GM21367 (cell line): ENCODE results near the gene ERBB4.
"Not testable (repeated sequence)": the region's sequence is repeated elsewhere in the genome, so short reads cannot be mapped to it uniquely, and the experiment has no call there.

Experiments
- ATAC-seq: cut with Tn5 transposase; IDR thresholded peaks from one replicate; pipeline ENCODE4 v1.9.1; 2021; ENCODE audit not compliant: unreplicated experiment

The ERBB4 gene

DNA sequence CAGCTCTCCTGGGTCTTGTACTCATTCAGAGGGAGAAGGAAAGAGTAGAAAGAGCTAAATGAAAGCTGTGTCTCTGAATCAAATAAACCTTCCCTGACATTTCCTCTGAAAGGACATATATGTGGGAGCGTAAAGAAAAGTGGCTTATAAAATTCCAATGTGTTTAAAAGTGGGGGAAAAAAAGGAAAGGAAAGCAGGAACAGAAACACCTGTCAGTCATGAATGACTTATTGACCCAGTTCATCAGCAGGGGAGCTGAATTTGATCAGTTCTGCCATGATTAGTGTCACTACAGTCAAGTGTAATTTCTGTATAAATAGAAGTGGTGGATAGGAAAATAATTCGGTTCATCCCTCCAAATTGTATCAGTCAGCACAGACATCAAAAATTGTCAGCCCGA lies 382.5 kb downstream of the ERBB4 start:
- ATAC-seq = no peak

DNA sequence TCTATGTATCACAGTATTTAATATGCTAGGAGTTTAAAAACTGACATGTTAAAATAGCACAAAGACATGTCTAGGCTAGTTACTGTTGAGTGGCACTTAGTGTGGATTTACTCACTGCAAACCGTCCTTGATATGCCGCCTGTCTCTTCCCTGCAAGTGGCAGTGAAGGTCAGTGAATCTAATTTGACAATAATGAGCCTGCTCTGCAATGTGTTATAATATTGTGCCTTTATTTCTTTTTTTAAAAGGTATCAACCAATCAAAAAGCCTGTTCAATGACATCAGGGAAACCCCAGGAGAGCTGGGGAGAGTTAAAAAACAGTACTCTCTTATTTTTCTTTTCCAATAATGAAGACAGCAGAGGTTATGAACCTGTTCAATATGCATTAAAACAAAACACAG lies 384.1 kb downstream of the ERBB4 start:
- no peak for ATAC-seq

DNA sequence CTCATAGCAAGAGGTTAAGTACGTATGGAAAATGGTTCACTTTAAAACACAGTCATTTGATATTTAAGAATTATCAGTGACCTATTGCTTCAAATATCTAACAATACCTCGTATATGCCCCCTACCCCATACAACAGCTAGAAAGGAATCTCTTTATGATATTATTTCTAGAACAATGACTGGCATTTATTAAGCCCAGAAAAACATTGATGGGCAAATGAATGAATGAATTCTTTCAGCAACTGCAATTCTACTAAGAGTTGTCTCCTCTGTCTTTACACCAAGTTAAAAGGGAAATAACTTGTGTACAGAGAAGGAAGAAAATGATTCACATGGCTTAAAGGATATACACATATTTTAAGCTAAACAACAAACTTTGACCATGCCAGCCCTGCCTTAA lies 384.7 kb downstream of the ERBB4 start:
- ATAC-seq = no peak

GRCh38 chr2:212147921-212148513 lies 390.6 kb downstream of the ERBB4 start:
- ATAC-seq = no peak

DNA sequence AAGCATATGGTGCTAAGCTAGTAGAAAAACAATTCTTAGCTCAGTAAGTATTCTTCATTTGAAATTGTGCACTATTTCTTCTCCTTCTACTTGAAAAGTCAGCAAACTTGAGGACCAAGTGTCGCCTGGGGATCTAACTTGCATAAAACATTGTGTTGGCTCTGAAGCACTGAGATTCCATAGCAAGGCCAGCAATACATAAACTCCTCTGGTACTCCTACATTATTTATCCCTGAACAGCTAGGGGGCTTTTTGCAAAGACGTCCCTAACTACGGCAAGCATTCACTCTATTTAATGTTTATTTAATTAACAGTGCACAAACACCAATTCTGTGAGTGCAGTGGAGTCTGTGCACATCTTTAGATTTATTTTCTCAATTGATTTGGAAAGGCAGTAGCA lies 392.2 kb downstream of the ERBB4 start:
- ATAC-seq = no peak

GRCh38 chr2:212145121-212145520 lies 393.5 kb downstream of the ERBB4 start:
- ATAC-seq = no peak

GRCh38 chr2:212142631-212143030 lies 396.0 kb downstream of the ERBB4 start:
- no peak for ATAC-seq

- ATAC-seq = no peak
These were observed 397.1 kb downstream of the ERBB4 start for GRCh38 chr2:212141499-212141898.

GRCh38 chr2:212136216-212136795 lies 402.3 kb downstream of the ERBB4 start:
- no peak for ATAC-seq

- ATAC-seq = no peak
These were observed 402.9 kb downstream of the ERBB4 start for GRCh38 chr2:212135739-212136138.

GRCh38 chr2:212133337-212133736 lies 405.3 kb downstream of the ERBB4 start:
- ATAC-seq = no peak

GRCh38 chr2:212124598-212124997 lies 414.0 kb downstream of the ERBB4 start:
- ATAC-seq = no peak

- ATAC-seq = no peak
These were observed 419.0 kb downstream of the ERBB4 start for GRCh38 chr2:212119591-212119990.

DNA sequence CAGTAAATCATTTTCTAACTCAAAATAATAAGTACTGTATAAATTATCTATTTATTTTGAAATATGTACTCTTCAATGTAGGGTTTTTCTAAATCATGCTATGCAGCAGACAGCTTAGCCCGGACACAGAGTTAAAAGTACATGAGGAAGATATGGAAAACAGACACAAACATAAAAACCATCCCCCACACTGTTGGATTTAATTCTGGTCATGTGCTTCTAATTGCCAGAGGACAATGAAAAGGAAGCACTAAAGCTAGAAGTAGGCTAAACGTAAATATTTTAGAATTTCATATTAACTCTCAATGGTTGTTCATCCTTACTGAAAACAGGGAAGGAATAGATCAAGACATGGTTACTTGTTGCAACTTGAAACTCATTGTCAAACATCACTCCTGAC lies 420.7 kb downstream of the ERBB4 start:
- no peak for ATAC-seq

GRCh38 chr2:212114489-212114888 lies 424.1 kb downstream of the ERBB4 start:
- ATAC-seq = no peak

DNA sequence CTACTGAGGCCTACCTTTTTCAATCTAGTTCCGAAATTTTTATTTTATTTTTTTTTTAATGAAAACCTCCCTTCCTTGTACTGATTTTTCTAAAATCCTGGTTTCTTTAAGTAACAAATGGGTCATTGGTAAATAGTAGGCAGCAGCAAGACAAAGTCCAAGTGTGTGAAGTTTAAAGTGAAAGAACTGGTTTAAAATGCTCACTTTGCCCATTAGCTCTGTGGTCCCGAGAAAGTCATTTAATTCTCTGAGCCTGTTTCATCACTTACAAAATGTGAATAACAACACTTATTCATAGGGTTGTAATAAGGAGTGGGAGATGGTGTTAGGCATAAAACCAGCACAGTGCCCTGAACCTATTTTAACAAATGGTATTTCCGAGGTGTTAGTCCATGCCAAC lies 426.2 kb downstream of the ERBB4 start:
- no peak for ATAC-seq

- ATAC-seq = no peak
These were observed 428.6 kb downstream of the ERBB4 start for GRCh38 chr2:212109792-212110680.

GRCh38 chr2:212109217-212109616 lies 429.4 kb downstream of the ERBB4 start:
- no peak for ATAC-seq

- no peak for ATAC-seq
These were observed 430.6 kb downstream of the ERBB4 start for GRCh38 chr2:212107989-212108388.

GRCh38 chr2:212107014-212107413 lies 431.6 kb downstream of the ERBB4 start:
- ATAC-seq = no peak

- not testable (repeated sequence) for ATAC-seq
These were observed 432.1 kb downstream of the ERBB4 start for GRCh38 chr2:212106536-212106935.

- no peak for ATAC-seq
These were observed 438.9 kb downstream of the ERBB4 start for GRCh38 chr2:212099658-212100057.
